Measurements from ENCODE around the gene BCAR3.

- TF ChIP-seq CTCF (IDR thresholded peaks at IDR 0.05) = no peak
- no peak for TF ChIP-seq POLR2AphosphoS5 (IDR thresholded peaks at IDR 0.05)
Observed at GRCh38 chr1:93596329-93597089, 85.1 kb downstream of the BCAR3 start.

Measured in suprapubic skin (tissue), 3 donors.